ENCODE results near the gene PSMG3.
"Not testable (repeated sequence)": the region's sequence is repeated elsewhere in the genome, so short reads cannot be mapped to it uniquely, and the experiment has no call there.

Gene PSMG3

DNA sequence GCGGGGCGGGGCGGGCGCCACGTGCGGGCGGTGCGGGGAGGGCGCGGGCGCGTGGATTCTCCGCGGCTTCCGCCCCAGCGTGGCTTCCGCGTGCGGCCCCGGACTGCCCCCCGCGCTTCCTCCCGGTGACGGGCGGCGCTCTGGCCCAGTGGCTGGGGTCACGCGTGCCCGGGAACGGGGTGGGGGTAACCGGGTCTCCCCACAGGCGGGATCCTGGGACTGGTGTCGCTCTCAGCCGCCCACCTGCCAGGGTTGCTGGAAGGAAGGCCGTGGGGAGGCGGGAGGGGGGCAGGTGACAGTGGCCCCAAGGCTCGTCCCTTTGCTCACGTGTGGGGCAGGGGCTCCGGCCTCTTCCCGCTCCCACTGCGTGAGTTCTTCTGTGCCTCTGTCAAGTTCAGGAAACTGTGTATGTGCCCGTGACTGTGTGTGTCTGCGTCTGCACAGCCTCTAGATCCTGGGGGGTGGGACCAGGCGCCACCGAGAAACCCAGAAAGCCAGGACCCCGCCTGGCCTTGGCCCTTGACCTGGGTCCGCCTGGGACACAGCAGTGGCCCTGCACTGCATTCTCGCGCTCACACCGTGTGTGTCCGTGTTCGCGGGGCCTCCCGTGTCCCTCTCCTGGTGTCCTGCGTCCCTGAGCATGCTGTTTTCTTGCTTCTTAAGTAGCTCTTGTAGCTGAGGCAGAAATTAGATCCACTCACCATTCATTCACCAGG lies 38.4 kb downstream of the PSMG3 start:
- peak; percentile 70 for DNase-seq

DNA sequence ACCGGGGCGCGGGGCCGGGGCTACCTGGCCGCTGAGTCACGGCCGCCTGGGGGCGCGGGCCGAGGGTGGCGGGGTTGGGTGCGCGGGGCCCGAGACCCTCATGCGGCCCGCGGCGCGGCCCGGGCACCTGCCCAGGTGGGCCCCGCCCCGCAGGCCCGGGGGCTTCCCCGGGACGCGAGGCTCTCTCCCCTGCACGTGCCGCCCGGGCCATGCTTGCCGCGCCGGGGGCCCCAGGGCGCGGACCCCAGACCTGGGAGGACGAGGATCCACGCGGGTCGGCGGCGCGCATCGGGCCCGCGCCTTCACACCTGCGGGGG lies 38.9 kb downstream of the PSMG3 start:
- DNase-seq, result no peak

DNA sequence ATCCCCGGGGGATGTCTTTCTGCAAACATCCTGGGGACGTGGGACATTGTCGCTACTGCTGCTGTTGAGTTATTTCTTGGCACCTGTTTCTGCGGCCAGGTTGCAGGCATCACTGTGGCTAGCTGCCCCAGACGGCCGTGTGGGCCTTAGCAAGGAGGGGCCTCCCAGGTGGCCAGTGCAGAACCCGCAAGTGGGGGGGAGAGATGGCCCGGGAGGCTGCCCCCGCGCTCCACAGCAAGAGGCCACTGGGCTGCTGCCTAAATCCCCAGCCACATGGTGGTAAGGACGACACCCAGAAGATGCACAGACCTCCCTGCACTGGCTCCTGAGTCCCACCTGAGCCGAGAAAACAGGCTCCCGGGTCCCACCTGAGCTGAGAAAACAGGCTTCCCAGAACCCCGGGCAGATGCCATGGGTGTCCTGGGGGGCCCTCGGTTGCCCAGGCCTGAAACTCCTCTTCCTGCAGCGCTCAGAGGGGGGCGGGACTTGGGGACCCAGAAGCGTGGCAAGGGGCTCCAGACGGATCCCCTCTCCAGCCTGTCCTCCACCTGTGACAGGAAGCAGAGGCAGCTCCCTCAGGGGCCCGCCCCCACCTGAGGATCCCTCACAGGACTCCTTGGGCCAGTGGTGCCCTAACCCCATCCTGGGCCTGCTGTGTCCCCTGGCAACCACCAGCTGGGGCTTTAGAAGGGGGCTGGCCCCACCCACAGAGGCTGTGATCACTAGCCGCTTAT lies 40.3 kb downstream of the PSMG3 start:
- no peak for DNase-seq

DNA sequence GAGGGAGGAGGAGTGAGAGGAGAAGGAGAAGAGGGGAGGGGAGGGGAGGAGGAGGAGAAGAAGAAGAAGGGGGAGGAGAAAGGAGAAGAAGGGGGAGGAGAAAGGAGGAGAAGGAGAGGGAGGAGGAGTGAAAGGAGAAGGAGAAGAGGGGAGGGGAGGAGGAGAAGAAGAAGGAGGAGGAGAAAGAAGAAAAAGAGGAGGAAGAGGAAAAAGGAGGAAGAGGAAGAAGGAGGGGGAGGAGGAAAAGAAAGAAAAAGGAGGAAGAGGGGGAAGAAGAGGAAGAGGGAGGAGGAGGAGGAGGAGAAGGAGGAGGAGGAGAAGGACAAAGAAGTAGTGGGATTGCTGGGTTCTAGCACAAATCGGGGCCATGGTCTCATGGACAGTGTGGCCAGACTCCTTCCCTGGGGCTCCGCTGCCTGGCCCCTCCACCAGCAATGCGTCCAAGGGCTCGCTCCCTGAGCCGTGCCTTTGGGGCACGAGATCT lies 43.5 kb downstream of the PSMG3 start:
- DNase-seq, result no peak

DNA sequence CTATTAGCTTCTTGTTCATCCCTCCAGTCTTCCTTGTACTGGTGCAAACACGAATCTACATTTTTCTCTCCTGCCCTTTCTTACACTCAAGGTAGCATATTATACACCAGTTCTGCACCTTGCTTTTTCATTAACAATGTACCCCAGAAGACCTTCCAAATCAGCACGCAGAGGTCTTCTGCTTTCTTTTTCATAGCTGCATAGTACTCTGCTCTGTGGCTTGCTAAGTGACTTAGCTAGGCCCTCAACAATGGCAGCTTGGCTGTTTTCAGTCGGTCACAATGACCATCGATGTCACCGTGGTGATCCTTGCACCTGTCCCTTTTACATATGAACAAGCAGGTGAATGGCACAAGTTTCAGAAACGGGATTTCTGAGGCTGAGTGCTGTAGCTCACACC lies 44.4 kb downstream of the PSMG3 start:
- DNase-seq, result no peak

DNA sequence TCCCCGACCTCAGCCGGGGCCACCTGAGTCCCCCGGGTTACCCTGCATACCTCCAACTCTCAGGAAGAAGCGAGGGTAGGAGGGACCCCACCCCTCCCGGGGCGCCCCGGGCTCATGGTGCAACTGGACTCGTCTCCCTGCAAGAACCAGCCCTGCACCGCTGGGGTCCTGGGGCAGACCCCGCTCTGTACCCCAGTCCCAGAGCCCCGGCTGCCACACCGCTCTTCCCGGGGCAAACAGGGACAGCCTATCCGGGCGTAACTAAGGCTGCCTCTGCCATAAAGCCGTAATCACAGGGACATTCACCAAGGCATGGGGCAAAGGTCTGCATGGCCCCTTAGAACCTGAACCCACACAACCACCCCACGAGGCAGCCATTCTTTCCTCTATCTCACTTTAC lies 46.0 kb downstream of the PSMG3 start:
- no peak for DNase-seq

DNA sequence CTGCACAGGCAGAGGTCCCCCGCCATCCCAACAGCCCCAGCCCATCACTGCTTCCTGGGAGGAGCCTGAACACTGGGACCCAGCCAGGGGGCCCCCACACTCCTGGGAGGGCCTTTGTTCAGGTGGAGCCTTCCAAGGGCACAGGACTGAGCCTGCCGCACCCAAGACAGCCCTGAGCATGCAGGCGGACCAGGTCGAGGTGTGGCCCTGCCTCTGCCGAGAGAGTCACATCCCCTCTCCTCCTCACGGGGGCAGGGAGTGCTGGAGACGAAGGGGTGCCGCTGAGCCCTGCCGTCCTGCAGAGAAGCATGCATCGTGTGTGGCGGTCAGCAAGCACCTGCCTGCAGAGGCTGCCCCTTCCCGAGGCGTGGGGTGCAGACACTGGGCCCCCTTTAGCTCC lies 46.6 kb downstream of the PSMG3 start:
- DNase-seq, result no peak

DNA sequence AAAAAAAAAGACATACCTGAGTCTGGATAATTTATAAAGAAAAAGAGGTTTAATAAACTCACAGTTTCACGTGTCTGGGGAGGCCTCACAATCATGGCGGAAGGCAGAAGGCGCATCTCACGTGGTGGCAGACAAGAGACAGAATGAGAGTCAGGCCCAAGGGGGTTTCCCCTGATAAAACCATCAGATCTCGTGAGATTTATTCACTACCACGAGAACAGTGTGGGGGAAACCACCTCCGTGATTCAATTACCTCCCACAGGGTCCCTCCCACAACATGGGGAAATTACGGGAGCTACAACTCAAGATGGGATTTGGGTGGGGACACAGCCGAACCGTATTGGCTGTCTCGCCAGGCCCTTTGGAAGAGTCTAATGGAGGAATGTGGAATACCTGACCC lies 48.4 kb downstream of the PSMG3 start:
- no peak for DNase-seq

DNA sequence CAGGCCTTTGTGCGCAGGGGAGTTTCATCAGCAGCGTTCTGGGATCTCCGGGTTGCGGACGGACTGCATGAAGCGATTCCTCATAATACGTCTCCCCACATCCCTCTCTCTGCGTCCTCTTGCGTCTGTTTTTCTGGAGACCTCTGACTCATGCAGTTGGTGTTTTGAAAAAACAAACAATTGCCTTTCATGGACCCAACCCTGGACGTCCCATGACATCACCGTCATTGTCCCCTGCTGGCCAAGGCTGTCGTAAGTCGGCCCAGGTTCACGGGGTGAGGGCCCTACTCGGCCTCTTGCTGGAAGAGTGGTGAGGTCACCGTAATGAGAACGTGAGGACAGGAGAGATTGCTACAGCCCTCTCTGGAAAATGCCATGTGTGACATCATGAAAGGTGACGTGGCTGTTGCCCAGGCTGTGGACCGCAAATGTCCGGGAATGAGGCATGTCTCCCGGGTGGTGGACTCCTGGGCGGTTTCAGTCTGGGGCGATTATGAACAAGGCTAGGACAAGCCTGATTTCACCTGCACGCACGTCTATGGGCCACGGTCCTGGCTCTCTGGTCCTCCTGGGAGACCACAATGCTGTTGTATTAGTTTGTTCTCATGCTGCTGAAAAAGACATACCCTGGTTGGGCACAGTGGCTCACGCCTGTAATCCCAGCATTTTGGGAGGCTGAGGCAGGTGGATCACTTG lies 49.1 kb downstream of the PSMG3 start:
- no peak for DNase-seq

DNA sequence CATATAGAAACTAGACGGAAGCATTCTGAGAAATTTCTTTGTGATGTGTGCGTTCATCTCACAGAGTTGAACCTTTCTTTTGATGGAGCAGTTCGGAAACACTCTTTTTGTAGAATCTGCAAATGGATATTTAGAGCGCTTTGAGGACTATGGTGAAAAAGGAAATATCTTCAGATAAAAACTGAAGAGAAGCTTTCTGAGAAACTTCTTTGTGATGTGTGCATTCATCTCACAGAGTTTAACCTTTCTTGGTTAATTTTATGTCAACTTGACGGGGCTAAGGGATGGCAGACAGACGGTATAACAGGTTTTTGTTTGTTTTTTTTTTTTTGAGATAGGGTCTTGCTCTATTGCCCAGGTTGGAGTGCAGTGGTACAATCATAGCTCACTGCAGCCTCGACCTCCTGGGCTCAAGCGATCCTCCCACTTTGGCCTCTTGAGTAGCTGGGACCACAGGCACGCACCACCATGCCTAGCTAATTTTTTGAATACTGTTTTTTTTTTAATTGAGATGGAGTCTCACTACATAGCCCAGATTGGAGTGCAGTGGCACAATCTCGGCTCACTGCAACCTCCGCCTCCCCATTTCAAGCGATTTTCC lies 50.4 kb downstream of the PSMG3 start:
- DNase-seq, result not testable (repeated sequence)

Data from activated T-cell treated with anti-CD3 and anti-CD28 coated beads, Interleukin-2, amount 50 U/mL, for 1 hour (primary cell).